K562 (cell line): ENCODE measurements around the gene RNF114. TPM values are rescaled to one million over a fixed set of nuclear protein-coding genes. Genes with fewer than 3 reads are reported as not detected.

Experiments
- ATAC-seq: fragments of 200-7000 bp; cut with Tn5 transposase; 3 replicates; pipeline ENCODE4 v1.9.1; 2020; ENCODE audit warnings: moderate library complexity
- BruUV-seq: library from RNA; stranded (reverse); fragments of 400-500 nt; replicated peaks from 2 replicates; lab custom pipeline; 2021; lab: Mats Ljungman, UMichigan
- CTCF ChIA-PET: fragments of 300-600 bp; formaldehyde crosslinking; extraction: SDS; loops from one replicate; lab custom pipeline; 2021; ENCODE audit warnings: low intra/inter-chr PET ratio; lab: Yijun Ruan, JAX
- POLR2A ChIA-PET: fragments of 300-600, 350-650 bp; sonication (Branson Sonifier 250); formaldehyde crosslinking; extraction: SDS; loops from one replicate; lab custom pipeline; 2021; ENCODE audit warnings: antibody characterized with exemption, inconsistent platforms; lab: Yijun Ruan, JAX
- DNase-seq, 4 experiments: peaks; one replicate each; pipeline versions ENCODE4 v3.0.0 to v3.0.0-alpha.2; 2011 to 2018; ENCODE audit warnings: low spot score in 3 of 4, mixed read lengths in 3 of 4; ENCODE audit errors: extremely low read depth in 1 of 4
- FAIRE-seq: peaks from 2 replicates; lab custom pipeline; 2011; peaks lifted over from hg19 to GRCh38; lab: Jason Lieb, UNC
- H2AFZ ChIP-seq: 2 replicates; pipeline ENCODE4 v1.6.0; 2011; ENCODE audit warnings: low read depth, low read length, control low read depth, inconsistent platforms
- H3K27ac ChIP-seq: fragments of 200-600 bp; 3 replicates; pipeline ENCODE4 v1.8.0; 2011; ENCODE audit warnings: low read depth, mild to moderate bottlenecking, control low read depth, inconsistent platforms, low read length, moderate library complexity, mixed read lengths; ENCODE audit errors: extremely low read depth
- H3K27me3 ChIP-seq, 2 experiments: fragments of 300-600 bp in 1 of 2; 2 replicates in 1 of 2; 3 replicates in 1 of 2; pipeline versions ENCODE4 v1.6.0 to v1.8.0; 2011; ENCODE audit warnings: inconsistent platforms in 2 of 2, low read length in 2 of 2, mild to moderate bottlenecking in 1 of 2, mixed read lengths in 1 of 2, moderate library complexity in 1 of 2; ENCODE audit not compliant: control insufficient read depth in 2 of 2, insufficient read depth in 2 of 2
- H3K36me3 ChIP-seq: fragments of 300-600 bp; 3 replicates; pipeline ENCODE4 v1.8.0; 2011; ENCODE audit warnings: mild to moderate bottlenecking, low read length, inconsistent platforms; ENCODE audit not compliant: control insufficient read depth, insufficient read depth
- H3K4me1 ChIP-seq, 2 experiments: fragments of 200-600 bp in 1 of 2; replicated peaks in 1 of 2; 2 replicates in 1 of 2; 3 replicates in 1 of 2; pipeline versions ENCODE4 v1.5.1 to v1.8.0; 2011; ENCODE audit warnings: inconsistent platforms in 2 of 2, low read length in 2 of 2, mild to moderate bottlenecking in 1 of 2, mixed read lengths in 1 of 2, moderate library complexity in 1 of 2; ENCODE audit not compliant: control insufficient read depth in 2 of 2, insufficient read depth in 2 of 2
- H3K4me2 ChIP-seq: 2 replicates; pipeline ENCODE4 v1.6.1; 2011; ENCODE audit warnings: low read length, control low read depth, inconsistent platforms, mixed read lengths; ENCODE audit not compliant: insufficient read depth
- H3K4me3 ChIP-seq: fragments of 200-600 bp; sonication (generic), shearing (Covaris generic); 2 replicates; pipeline ENCODE4 v1.5.1; 2016; ENCODE audit warnings: control low read depth, inconsistent platforms
- H3K79me2 ChIP-seq: fragments of 200-600 bp; 3 replicates; pipeline ENCODE4 v1.8.0; 2011; ENCODE audit warnings: low read length, inconsistent platforms; ENCODE audit not compliant: control insufficient read depth, insufficient read depth
- H3K9ac ChIP-seq, 2 experiments: 2 replicates each; pipeline versions ENCODE4 v1.6.0 to v1.6.1; 2011; ENCODE audit warnings: low read depth in 2 of 2, low read length in 2 of 2, control low read depth in 1 of 2, inconsistent platforms in 1 of 2, mild to moderate bottlenecking in 1 of 2, mixed read lengths in 1 of 2; ENCODE audit not compliant: insufficient read depth in 1 of 2
- H3K9me1 ChIP-seq: one replicate; pipeline ENCODE4 v1.6.0; 2011; ENCODE audit warnings: inconsistent platforms, mild to moderate bottlenecking, low read length, moderate library complexity; ENCODE audit not compliant: control insufficient read depth, insufficient read depth
- H3K9me3 ChIP-seq: replicated peaks from 2 replicates; pipeline ENCODE4 v1.5.1; 2011; ENCODE audit warnings: low read depth, low read length, inconsistent platforms; ENCODE audit not compliant: control insufficient read depth, insufficient read depth
- H4K20me1 ChIP-seq: replicated peaks from 2 replicates; pipeline ENCODE4 v1.6.1; 2011; ENCODE audit warnings: low read length, inconsistent platforms, mixed read lengths; ENCODE audit not compliant: control insufficient read depth, insufficient read depth
- ZNF280B ChIP-seq: fragments of 250-450 bp; sonication (Bioruptor Pico); IDR thresholded peaks from 2 replicates; pipeline ENCODE4 v1.5.1; 2021; ENCODE audit warnings: mild to moderate bottlenecking
- WGBS: fragments of 100-300 bp; shearing (Covaris generic); methylation state at CpG from one replicate; pipeline ENCODE4 v1.1.6; 2016; ENCODE audit warnings: low coverage, mixed read lengths; ENCODE audit not compliant: insufficient coverage; ENCODE audit errors: missing lambda C conversion rate; 5-methylcytosine and 5-hydroxymethylcytosine counted together
- in situ Hi-C: fragments of 300-500 bp; cut with MboI; formaldehyde crosslinking; loops from 4 replicates; pipeline ENCODE4 v1.15.0; 2018; ENCODE audit warnings: inconsistent platforms, mixed read lengths
- intact Hi-C: fragments of 100-400 bp; cut with micrococcal nuclease; formaldehyde crosslinking; loops from 2 replicates; pipeline ENCODE4 v1.14.2; 2022
- polyA plus RNA-seq, 8 experiments: library from polyadenylated mRNA; depleted of rRNA in 4 of 8; stranded (reverse) in 5 of 8; unstranded in 3 of 8; fragments of >200 nt; fragmentation: Nextera tagmentation in 2 of 8; fragmentation: Illumina TruSeq in 1 of 8; extraction: Ambion mirVana in 2 of 8; extraction: Trizol in 1 of 8; gene quantifications; 2 replicates each; pipeline versions ENCODE4 v1.2.1 to v1.2.3, GENCODE V29; 2011 to 2014; ENCODE audit warnings: inconsistent platforms in 1 of 8, missing spikeins in 1 of 8
- total RNA-seq, 7 experiments: library from RNA; depleted of rRNA in 6 of 7; stranded (reverse); fragments of >200 nt in 6 of 7; fragmentation: Illumina TruSeq in 2 of 7; extraction: Trizol in 2 of 7; gene quantifications; 2 replicates each; pipeline versions ENCODE4 v1.2.1 to v1.2.3, GENCODE V29; 2011 to 2021; ENCODE audit warnings: low replicate concordance in 1 of 7
- TF ChIP-seq, protein P1 (sequence below), 2 experiments: IDR thresholded peaks; 2 replicates each; pipeline ENCODE4 v1.6.1; 2012; ENCODE audit warnings: improper control_type of control experiment in 2 of 2, low read depth in 2 of 2, low read length in 2 of 2, borderline replicate concordance in 1 of 2
- TF ChIP-seq, protein P2 (sequence below): sonication (generic); formaldehyde crosslinking; IDR thresholded peaks from 2 replicates; pipeline ENCODE4 v1.8.1; 2023; ENCODE audit warnings: missing genetic modification reagents, mild to moderate bottlenecking, borderline replicate concordance

RNF114 gene
- total and polyA plus RNA-seq, 9 of the 15 experiments (the other 6 are each of a cell fraction or from before 2014, with no cell fraction given) = 38.6 to 111 (median 62.6) TPM

- CTCF ChIA-PET = interaction anchor here (0.6 kb wide), 1 partner anchor 196 kb away, joined by 3 read pairs; no protein-coding TSS in a partner anchor
- DNase-seq (no peak), FAIRE-seq (no peak), ATAC-seq (no peak)
- no peak overlapping the region for H2AFZ ChIP-seq
- 85% methylated on average over 9 of the region's 13 CpGs for WGBS
- no peaks in the 10 kb centered on the region for H3K9me3 ChIP-seq
- peaks cover 24% of the 10 kb centered on the region; the same call in 1 of the 3 replicates for H3K36me3 ChIP-seq
- in situ Hi-C loops (loop anchor here (25.0 kb wide), 1 partner anchor 554 kb away; no protein-coding TSS in a partner anchor), intact Hi-C loops (loop anchor here (5.0 kb wide), 1 partner anchor 349 kb away; no protein-coding TSS in a partner anchor)
- H3K27me3 ChIP-seq = no peaks in the 10 kb centered on the region
- no peak overlapping the region for H3K27ac ChIP-seq
- H4K20me1 ChIP-seq = peaks cover 8% of the 10 kb centered on the region; the same call in 1 of the 2 replicates
- no peaks in the 10 kb centered on the region for H3K79me2 ChIP-seq
- H3K4me3 ChIP-seq = no peak overlapping the region
- peaks cover 4% of the 10 kb centered on the region for H3K9me1 ChIP-seq
- POLR2A ChIA-PET = interaction anchor here (0.6 to 3.2 kb wide), 4 partner anchors 12 to 708 kb away, joined by 3 to 16 read pairs (median 4); no protein-coding TSS in a partner anchor
- H3K4me1 ChIP-seq = peaks cover 8 to 44% of the 10 kb centered on the region in 2 experiments
- H3K4me2 ChIP-seq = no peak overlapping the region
- H3K9ac ChIP-seq = no peak overlapping the region
- no TSS peak for BruUV-seq
- TF ChIP-seq ZNF280B (CRISPR knock-in tag) = no peak
- TF ChIP-seq, protein P1, sequence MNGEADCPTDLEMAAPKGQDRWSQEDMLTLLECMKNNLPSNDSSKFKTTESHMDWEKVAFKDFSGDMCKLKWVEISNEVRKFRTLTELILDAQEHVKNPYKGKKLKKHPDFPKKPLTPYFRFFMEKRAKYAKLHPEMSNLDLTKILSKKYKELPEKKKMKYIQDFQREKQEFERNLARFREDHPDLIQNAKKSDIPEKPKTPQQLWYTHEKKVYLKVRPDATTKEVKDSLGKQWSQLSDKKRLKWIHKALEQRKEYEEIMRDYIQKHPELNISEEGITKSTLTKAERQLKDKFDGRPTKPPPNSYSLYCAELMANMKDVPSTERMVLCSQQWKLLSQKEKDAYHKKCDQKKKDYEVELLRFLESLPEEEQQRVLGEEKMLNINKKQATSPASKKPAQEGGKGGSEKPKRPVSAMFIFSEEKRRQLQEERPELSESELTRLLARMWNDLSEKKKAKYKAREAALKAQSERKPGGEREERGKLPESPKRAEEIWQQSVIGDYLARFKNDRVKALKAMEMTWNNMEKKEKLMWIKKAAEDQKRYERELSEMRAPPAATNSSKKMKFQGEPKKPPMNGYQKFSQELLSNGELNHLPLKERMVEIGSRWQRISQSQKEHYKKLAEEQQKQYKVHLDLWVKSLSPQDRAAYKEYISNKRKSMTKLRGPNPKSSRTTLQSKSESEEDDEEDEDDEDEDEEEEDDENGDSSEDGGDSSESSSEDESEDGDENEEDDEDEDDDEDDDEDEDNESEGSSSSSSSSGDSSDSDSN (IDR thresholded peaks at IDR 0.05; ENCODE audit: borderline replicate concordance in 1 of 2, low read depth in 2 of 2, low read length in 2 of 2) = no peak
- TF ChIP-seq, protein P2, sequence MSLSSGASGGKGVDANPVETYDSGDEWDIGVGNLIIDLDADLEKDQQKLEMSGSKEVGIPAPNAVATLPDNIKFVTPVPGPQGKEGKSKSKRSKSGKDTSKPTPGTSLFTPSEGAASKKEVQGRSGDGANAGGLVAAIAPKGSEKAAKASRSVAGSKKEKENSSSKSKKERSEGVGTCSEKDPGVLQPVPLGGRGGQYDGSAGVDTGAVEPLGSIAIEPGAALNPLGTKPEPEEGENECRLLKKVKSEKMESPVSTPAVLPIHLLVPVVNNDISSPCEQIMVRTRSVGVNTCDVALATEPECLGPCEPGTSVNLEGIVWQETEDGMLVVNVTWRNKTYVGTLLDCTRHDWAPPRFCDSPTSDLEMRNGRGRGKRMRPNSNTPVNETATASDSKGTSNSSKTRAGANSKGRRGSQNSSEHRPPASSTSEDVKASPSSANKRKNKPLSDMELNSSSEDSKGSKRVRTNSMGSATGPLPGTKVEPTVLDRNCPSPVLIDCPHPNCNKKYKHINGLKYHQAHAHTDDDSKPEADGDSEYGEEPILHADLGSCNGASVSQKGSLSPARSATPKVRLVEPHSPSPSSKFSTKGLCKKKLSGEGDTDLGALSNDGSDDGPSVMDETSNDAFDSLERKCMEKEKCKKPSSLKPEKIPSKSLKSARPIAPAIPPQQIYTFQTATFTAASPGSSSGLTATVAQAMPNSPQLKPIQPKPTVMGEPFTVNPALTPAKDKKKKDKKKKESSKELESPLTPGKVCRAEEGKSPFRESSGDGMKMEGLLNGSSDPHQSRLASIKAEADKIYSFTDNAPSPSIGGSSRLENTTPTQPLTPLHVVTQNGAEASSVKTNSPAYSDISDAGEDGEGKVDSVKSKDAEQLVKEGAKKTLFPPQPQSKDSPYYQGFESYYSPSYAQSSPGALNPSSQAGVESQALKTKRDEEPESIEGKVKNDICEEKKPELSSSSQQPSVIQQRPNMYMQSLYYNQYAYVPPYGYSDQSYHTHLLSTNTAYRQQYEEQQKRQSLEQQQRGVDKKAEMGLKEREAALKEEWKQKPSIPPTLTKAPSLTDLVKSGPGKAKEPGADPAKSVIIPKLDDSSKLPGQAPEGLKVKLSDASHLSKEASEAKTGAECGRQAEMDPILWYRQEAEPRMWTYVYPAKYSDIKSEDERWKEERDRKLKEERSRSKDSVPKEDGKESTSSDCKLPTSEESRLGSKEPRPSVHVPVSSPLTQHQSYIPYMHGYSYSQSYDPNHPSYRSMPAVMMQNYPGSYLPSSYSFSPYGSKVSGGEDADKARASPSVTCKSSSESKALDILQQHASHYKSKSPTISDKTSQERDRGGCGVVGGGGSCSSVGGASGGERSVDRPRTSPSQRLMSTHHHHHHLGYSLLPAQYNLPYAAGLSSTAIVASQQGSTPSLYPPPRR = no peak
These were observed 44.6 kb upstream of the RNF114 start for GRCh38 chr20:49891476-49892110.
